Measurements from ENCODE around the gene PAPPA2. TPM values are rescaled to one million over a fixed set of nuclear protein-coding genes. Genes with fewer than 3 reads are reported as not detected.

Gene PAPPA2
- total RNA-seq, 1 experiment from 2014 or later = 0.06 TPM

DNA sequence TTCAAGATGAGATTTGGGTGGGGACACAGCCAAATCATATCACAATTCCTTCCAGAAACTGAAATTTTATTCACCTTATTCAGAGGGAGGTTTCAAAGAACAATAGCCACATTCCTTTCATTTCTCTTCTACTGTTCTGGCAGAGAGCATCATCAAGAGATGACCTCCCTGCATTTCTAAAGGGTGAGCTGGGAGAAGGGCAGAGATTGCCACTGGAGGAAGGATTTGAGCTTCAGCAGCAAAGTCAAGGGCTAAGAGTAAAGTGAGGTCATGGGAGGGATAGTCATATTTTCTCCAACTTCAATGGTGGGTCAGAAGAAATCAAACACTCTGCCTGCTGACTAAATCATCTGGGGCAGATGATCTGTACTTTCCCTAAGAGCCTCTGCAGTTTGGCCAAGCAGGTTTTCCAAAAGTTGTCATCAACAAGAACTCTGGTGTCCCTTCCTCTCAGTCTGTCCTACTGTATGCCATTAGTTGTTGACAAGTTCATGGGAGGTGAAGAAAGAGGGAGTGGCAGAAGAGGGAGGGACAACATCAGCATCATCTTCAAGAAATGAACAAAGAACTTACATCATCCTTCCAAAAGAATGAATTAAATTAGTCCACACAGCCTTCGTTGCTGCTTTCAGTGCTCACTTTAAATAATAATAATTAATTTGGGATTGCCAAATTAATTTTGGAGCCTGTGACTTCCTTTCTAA, 403.2 kb downstream of the PAPPA2 start:
- H3K4me1 ChIP-seq (ENCODE audit: insufficient read depth, low read length, poor library complexity, severe bottlenecking) = no peaks in the 10 kb centered on the region
- no peak overlapping the region for H3K27ac ChIP-seq (ENCODE audit: low read depth, low read length, poor library complexity, severe bottlenecking)
- BruUV-seq (replicated peaks) = no TSS peak
- no peaks in the 10 kb centered on the region for H3K36me3 ChIP-seq (ENCODE audit: insufficient read depth, low read length, poor library complexity, severe bottlenecking)
- no peak for TF ChIP-seq EZH2 (IDR thresholded peaks at IDR 0.05; ENCODE audit: borderline replicate concordance, low read depth, low read length, poor library complexity, severe bottlenecking)
- TF ChIP-seq, protein P1, sequence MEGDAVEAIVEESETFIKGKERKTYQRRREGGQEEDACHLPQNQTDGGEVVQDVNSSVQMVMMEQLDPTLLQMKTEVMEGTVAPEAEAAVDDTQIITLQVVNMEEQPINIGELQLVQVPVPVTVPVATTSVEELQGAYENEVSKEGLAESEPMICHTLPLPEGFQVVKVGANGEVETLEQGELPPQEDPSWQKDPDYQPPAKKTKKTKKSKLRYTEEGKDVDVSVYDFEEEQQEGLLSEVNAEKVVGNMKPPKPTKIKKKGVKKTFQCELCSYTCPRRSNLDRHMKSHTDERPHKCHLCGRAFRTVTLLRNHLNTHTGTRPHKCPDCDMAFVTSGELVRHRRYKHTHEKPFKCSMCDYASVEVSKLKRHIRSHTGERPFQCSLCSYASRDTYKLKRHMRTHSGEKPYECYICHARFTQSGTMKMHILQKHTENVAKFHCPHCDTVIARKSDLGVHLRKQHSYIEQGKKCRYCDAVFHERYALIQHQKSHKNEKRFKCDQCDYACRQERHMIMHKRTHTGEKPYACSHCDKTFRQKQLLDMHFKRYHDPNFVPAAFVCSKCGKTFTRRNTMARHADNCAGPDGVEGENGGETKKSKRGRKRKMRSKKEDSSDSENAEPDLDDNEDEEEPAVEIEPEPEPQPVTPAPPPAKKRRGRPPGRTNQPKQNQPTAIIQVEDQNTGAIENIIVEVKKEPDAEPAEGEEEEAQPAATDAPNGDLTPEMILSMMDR (conservative IDR thresholded peaks at IDR 0.05; ENCODE audit: low read depth, low read length) = no peak
- ChIA-PET POLR2A (ENCODE audit: low non-redundant PET) (no interaction called here), CTCF (no interaction called here)
- no peak for DNase-seq (ENCODE audit: low spot score)
- H3K4me3 ChIP-seq (ENCODE audit: low read depth, low read length, poor library complexity, severe bottlenecking) = no peak overlapping the region
- intact Hi-C loops (cut with micrococcal nuclease; ENCODE audit: unreplicated experiment) = no loop called here
- no peaks in the 10 kb centered on the region for H3K9me3 ChIP-seq (ENCODE audit: low read depth, low read length, poor library complexity, severe bottlenecking)
- peaks cover 14% of the 10 kb centered on the region for H3K27me3 ChIP-seq (replicated peaks; ENCODE audit: insufficient read depth, low read depth, low read length, poor library complexity)

DNA sequence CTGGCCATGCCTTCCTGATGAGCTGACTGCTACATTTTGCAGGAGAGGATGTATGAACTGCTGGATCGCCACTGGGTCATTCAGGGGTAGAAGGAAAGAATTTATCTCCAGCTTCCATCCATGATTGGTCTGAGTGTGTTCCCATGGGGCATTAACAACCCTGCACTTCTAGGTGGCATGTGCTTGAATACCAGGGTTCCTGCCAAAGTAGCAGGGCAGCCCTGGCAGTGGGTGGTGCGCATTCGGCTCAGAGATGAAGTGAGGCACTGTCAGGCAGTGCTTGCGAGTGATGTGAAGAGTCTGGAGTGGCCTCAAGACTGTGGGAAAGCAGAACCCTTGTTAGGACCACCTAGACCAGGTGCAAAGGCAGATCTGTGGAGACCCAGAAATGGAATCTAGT, 406.6 kb downstream of the PAPPA2 start:
- ChIA-PET POLR2A (ENCODE audit: low non-redundant PET) (no interaction called here), CTCF (no interaction called here)
- H3K27ac ChIP-seq (ENCODE audit: low read depth, low read length, poor library complexity, severe bottlenecking) = no peak overlapping the region
- H3K9me3 ChIP-seq (ENCODE audit: low read depth, low read length, poor library complexity, severe bottlenecking) = no peaks in the 10 kb centered on the region
- no TSS peak for BruUV-seq (replicated peaks)
- H3K27me3 ChIP-seq (replicated peaks; ENCODE audit: insufficient read depth, low read depth, low read length, poor library complexity) = peaks cover 14% of the 10 kb centered on the region
- no peaks in the 10 kb centered on the region for H3K4me1 ChIP-seq (ENCODE audit: insufficient read depth, low read length, poor library complexity, severe bottlenecking)
- intact Hi-C loops (cut with micrococcal nuclease; ENCODE audit: unreplicated experiment) = no loop called here
- H3K36me3 ChIP-seq (ENCODE audit: insufficient read depth, low read length, poor library complexity, severe bottlenecking) = no peaks in the 10 kb centered on the region
- no peak overlapping the region for H3K4me3 ChIP-seq (ENCODE audit: low read depth, low read length, poor library complexity, severe bottlenecking)
- TF ChIP-seq, protein P1 (conservative IDR thresholded peaks at IDR 0.05; ENCODE audit: low read depth, low read length) = no peak
- no peak for TF ChIP-seq EZH2 (IDR thresholded peaks at IDR 0.05; ENCODE audit: borderline replicate concordance, low read depth, low read length, poor library complexity, severe bottlenecking)
- no peak for DNase-seq (ENCODE audit: low spot score)

DNA sequence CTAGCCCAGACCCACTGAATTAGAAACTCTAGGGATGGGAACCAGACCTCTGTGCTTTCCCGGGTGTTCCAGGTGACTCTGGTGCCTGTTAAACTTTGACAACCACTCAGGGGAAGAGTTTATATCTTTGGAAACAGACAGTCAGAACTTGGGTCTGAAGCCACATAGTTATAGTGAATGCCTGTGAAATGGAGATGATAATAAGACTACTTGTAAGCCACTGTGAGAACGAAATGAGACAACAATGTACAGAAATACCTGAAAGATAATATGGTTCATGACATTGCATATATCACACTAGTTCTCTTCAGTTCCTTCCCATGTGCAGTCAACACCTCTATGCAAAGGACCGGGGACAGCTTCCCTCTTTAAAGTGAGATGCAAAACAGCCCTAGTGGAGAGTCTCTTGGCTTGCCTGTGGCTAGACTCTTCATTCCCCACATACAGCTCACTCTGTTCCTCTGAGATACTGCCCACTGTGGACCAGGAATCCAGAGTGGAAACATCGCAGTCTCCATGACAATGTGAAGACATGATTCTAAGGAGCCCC, 414.1 kb downstream of the PAPPA2 start:
- Histone ChIP-seq H3K4me1 (ENCODE audit: insufficient read depth, low read length, poor library complexity, severe bottlenecking) (no peaks in the 10 kb centered on the region), H3K9me3 (ENCODE audit: low read depth, low read length, poor library complexity, severe bottlenecking) (no peaks in the 10 kb centered on the region), H3K4me3 (ENCODE audit: low read depth, low read length, poor library complexity, severe bottlenecking) (no peak overlapping the region), H3K36me3 (ENCODE audit: insufficient read depth, low read length, poor library complexity, severe bottlenecking) (no peaks in the 10 kb centered on the region), H3K27me3 (replicated peaks; ENCODE audit: insufficient read depth, low read depth, low read length, poor library complexity) (no peaks in the 10 kb centered on the region), H3K27ac (ENCODE audit: low read depth, low read length, poor library complexity, severe bottlenecking) (no peak overlapping the region)
- intact Hi-C loops (cut with micrococcal nuclease; ENCODE audit: unreplicated experiment) = no loop called here
- CTCF ChIA-PET = no interaction called here
- TF ChIP-seq EZH2 (IDR thresholded peaks at IDR 0.05; ENCODE audit: borderline replicate concordance, low read depth, low read length, poor library complexity, severe bottlenecking) = no peak
- TF ChIP-seq, protein P1 (conservative IDR thresholded peaks at IDR 0.05; ENCODE audit: low read depth, low read length) = no peak
- no peak for DNase-seq (ENCODE audit: low spot score)
- POLR2A ChIA-PET (ENCODE audit: low non-redundant PET) = no interaction called here
- BruUV-seq (replicated peaks) = no TSS peak
